Nephron progenitor cell (in vitro differentiated cells): ENCODE measurements around the gene UBE2G2.

ENCODE experiments used
- DNase-seq: peaks from one replicate; pipeline ENCODE4 v3.0.0; 2021
- H3K27ac Mint-ChIP-seq: 2 replicates; pipeline ENCODE4 v1.8.0; 2021; ENCODE audit warnings: mild to moderate bottlenecking, moderate library complexity, mixed read lengths
- H3K27me3 Mint-ChIP-seq: 2 replicates; pipeline ENCODE4 v1.8.0; 2021; ENCODE audit warnings: mild to moderate bottlenecking, low read depth, mixed read lengths; ENCODE audit not compliant: poor library complexity
- H3K36me3 Mint-ChIP-seq: 2 replicates; pipeline ENCODE4 v1.8.0; 2021; ENCODE audit warnings: low read depth, mixed read lengths
- H3K4me1 Mint-ChIP-seq: 2 replicates; pipeline ENCODE4 v1.8.0; 2021; ENCODE audit warnings: mixed read lengths
- H3K4me3 Mint-ChIP-seq: 2 replicates; pipeline ENCODE4 v1.8.0; 2021; ENCODE audit warnings: mild to moderate bottlenecking, moderate library complexity, mixed read lengths
- H3K9me3 Mint-ChIP-seq: 2 replicates; pipeline ENCODE4 v1.8.0; 2021; ENCODE audit warnings: mild to moderate bottlenecking, moderate library complexity, mixed read lengths
- CTCF ChIP-seq: fragments of 200-600 bp; sonication (generic); IDR thresholded peaks from 2 replicates; pipeline ENCODE4 v1.5.0; 2021; ENCODE audit warnings: antibody characterized with exemption

UBE2G2 gene

DNA sequence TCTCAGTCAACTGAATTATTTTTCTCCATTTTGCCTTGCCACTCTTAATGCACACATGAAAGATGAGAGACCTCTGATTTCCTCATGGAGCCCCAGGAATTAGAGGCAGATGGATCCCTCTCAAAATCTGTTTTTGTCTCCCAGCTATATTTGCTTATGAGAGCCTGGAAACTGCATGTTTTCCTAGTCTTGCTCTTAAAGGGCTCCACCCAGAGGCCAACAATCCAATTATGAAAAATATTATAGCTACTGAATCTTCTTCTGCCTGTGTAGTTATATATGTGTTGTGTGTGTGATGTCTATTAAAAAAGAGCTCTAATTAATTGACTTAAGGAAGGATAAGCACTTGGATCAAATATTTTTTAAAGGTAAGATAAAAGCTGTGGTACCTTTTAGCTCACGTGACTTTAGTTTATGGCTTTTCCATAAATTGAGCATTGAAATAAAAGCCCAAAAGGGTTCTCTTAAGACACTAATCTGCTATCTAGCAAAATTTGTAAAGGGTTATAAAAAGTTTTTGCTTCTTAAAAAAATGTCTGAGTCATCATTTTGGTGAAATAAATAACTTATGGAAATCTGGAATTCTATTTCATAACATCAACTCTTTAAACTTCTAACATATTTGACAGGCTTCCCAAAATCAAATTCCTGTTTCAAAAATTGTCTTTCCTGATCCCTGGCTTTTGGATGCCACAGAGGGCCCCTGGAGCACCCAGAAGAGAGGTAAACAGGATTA is 59.0 kb downstream of the UBE2G2 start:
- no peak for DNase-seq
- Mint-ChIP-seq H3K27me3 (no peaks in the 10 kb centered on the region), H3K9me3 (peaks cover 31% of the 10 kb centered on the region), H3K4me1 (peaks cover 31% of the 10 kb centered on the region), H3K36me3 (no peaks in the 10 kb centered on the region), H3K27ac (no peak overlapping the region), H3K4me3 (no peak overlapping the region)
- no peak for TF ChIP-seq CTCF

DNA sequence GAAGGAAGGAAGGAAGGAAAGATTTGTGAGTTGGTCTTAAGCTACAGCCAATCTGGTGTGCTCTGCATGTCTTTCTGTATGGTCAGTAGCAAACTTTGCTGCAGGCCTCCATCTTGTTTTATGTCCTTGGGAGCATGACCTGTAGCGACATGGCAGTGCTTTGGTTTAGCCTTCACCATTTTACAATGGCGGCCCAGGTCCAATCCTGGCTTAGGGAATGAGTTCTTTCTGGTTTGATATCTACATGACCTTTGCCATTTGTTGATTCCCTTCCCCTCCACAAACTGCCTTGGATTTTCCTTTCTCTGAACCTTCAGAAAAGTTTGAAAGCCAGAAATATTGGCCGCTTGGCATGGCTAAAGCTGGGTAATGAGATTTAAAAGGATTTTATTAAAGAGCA is 59.7 kb downstream of the UBE2G2 start:
- H3K27me3 Mint-ChIP-seq: no peaks in the 10 kb centered on the region
- peaks cover 35% of the 10 kb centered on the region for H3K4me1 Mint-ChIP-seq
- no peak for DNase-seq
- no peak overlapping the region for H3K27ac Mint-ChIP-seq
- no peaks in the 10 kb centered on the region for H3K36me3 Mint-ChIP-seq
- TF ChIP-seq CTCF: no peak
- peaks cover 25% of the 10 kb centered on the region for H3K9me3 Mint-ChIP-seq
- no peak overlapping the region for H3K4me3 Mint-ChIP-seq

GRCh38 chr21:44740742-44741141 is 60.9 kb downstream of the UBE2G2 start:
- Mint-ChIP-seq H3K4me3 (no peak overlapping the region), H3K36me3 (no peaks in the 10 kb centered on the region), H3K4me1 (peaks cover 47% of the 10 kb centered on the region), H3K27me3 (peaks cover under 1% of the 10 kb centered on the region), H3K27ac (no peak overlapping the region), H3K9me3 (peaks cover 20% of the 10 kb centered on the region)
- DNase-seq: no peak
- no peak for TF ChIP-seq CTCF

GRCh38 chr21:44739316-44739715 is 62.3 kb downstream of the UBE2G2 start:
- Mint-ChIP-seq H3K9me3 (peaks cover 13% of the 10 kb centered on the region), H3K27me3 (peaks cover 4% of the 10 kb centered on the region)
- no peak for DNase-seq

DNA sequence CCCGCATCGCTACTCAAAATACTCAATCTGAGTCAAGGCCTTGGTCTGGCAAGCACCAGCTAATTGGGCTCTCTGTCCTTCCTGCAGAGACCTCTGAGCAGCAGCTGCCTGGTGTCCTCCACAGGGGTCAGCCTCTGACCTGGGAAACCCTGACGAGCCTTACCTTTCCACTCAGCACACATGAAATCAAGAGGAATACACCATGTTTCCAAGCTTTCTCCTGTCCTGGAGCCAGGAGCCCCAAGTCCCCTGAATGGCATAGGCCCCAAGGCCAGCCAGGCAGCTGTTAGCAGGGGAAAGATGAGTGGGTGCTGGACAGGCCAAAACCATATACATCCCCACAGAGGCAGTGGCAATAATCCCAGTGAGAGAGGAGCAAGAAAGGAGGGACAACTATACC is 63.0 kb downstream of the UBE2G2 start:
- peaks cover 10% of the 10 kb centered on the region for H3K9me3 Mint-ChIP-seq
- peaks cover 56% of the 10 kb centered on the region for H3K4me1 Mint-ChIP-seq
- TF ChIP-seq CTCF: no peak
- H3K27ac Mint-ChIP-seq: no peak overlapping the region
- no peak for DNase-seq
- H3K27me3 Mint-ChIP-seq: peaks cover 4% of the 10 kb centered on the region
- no peak overlapping the region for H3K4me3 Mint-ChIP-seq
- no peaks in the 10 kb centered on the region for H3K36me3 Mint-ChIP-seq

More at GRCh38 chr21:44739316-44739715, 62.3 kb downstream of the UBE2G2 start:
- peaks cover 56% of the 10 kb centered on the region for H3K4me1 Mint-ChIP-seq
- H3K27ac Mint-ChIP-seq: peak overlapping the region; percentile 40
- no peak for TF ChIP-seq CTCF
- H3K4me3 Mint-ChIP-seq: no peak overlapping the region
- H3K36me3 Mint-ChIP-seq: no peaks in the 10 kb centered on the region
